Measurements from ENCODE around the gene GPRC5D.
A peak's percentile ranks its signal among the peaks of the same experiment; 100 is the strongest.

Gene GPRC5D

GRCh38 chr12:12933742-12934141 lies 18.2 kb downstream of the GPRC5D start:
- no peak for DNase-seq

DNA sequence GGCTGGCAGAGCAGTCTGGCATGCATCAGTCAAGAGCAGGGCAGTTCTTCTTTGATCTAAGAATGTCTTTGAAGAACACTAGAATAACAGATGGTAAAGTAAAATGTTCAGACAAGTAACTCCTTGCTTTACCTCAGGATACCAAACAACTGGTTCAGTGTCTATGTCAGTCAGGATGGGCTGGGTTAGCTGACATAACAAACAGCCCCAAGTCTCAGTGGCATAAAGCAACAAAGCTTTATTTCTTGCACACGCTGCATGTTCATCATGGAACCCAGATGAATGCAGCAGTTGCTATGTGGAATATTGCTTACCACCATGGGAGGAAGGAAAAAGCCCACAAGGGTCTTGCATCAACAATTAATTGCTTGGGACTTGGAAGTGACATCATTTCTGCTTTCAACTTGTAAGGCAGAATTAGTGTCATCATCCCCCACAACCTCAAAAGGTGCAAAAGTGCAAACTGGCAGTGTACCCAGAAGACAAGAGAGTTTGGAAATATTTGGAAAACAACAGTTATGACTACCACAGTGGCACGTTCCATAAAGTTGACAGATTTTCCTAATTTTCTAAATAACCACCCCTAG lies 21.2 kb downstream of the GPRC5D start:
- DNase-seq, result no peak

GRCh38 chr12:12929696-12930095 lies 22.3 kb downstream of the GPRC5D start:
- no peak for DNase-seq

- DNase-seq, result peak; percentile 91
Measured at GRCh38 chr12:12927211-12928079, 24.5 kb downstream of the GPRC5D start.

- DNase-seq, result no peak
Measured at GRCh38 chr12:12926571-12927071, 25.3 kb downstream of the GPRC5D start.

- DNase-seq, result no peak
Measured at GRCh38 chr12:12925388-12925787, 26.6 kb downstream of the GPRC5D start.

DNA sequence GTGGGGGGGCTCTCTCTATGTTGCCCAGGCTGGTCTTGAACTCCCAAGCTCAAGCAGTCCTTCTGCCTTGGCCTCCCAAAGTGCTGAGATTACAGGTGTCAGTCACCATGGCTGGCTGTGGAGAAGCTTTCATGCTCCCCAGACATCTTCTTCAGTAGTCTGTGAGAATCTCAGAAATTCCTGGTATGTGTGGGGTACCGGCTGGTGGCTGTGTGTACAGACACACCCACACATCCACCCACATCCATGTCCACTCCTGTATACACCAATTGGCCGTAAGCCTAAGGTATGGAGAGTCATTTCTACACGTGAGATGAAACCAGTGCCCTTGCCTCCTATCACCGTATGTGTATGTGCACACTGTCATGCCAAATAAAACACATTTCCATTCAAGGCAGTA lies 27.8 kb downstream of the GPRC5D start:
- DNase-seq, result no peak

- no peak for DNase-seq
Measured at GRCh38 chr12:12922978-12923377, 29.0 kb downstream of the GPRC5D start.

DNA sequence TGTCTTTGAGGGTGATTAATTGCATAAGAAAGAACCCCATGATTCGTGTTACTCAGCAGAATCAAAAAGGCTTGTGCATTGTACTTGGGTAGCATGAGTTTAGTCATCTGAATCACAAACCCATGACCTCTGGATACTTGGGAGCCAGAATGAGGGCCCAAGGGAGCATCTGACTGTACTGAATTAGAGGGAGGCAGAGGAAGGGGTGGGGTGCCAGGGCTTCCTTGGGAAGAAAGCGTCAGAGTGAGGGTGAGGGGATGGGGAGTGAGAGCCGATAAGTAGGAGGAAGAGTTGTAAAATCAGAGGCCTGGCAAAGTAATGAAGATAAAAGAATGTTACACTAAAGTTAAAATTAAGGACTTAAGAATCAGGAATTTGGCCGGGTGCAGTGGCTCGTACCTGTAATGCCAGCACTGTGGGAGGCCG lies 29.8 kb downstream of the GPRC5D start:
- DNase-seq, result no peak

- no peak for DNase-seq
Measured at GRCh38 chr12:12919666-12920435, 32.1 kb downstream of the GPRC5D start.

DNA sequence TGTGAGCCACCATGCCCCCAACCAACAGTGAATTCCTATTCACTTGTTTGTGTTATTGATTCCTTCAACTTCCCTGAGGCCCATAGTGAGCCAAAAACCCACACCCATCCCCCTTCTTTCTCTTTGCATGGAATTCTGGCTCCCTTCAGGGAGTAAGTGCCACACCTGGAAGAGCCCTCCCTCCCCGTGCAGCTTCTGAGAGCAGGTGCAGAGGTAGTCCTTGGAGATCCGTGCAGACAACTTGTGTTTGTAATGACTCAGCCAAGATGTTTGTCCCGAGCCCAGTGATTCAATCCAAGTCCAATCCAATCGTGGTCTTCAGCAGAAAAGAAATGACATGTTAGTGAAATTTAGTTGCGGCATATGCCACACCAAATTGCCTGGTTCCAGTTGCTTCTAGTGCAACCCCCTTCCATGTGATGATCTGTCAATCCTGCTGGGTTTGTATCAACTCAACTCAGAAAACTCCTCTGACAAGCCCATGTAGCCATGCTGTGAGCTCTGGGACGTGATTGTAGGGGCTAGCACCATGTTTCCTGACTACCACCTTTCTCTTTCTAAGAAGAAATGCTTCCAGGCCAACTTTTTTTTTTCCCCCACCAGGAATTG lies 33.1 kb downstream of the GPRC5D start:
- DNase-seq, result no peak

GRCh38 chr12:12917517-12917916 lies 34.5 kb downstream of the GPRC5D start:
- DNase-seq, result no peak

DNA sequence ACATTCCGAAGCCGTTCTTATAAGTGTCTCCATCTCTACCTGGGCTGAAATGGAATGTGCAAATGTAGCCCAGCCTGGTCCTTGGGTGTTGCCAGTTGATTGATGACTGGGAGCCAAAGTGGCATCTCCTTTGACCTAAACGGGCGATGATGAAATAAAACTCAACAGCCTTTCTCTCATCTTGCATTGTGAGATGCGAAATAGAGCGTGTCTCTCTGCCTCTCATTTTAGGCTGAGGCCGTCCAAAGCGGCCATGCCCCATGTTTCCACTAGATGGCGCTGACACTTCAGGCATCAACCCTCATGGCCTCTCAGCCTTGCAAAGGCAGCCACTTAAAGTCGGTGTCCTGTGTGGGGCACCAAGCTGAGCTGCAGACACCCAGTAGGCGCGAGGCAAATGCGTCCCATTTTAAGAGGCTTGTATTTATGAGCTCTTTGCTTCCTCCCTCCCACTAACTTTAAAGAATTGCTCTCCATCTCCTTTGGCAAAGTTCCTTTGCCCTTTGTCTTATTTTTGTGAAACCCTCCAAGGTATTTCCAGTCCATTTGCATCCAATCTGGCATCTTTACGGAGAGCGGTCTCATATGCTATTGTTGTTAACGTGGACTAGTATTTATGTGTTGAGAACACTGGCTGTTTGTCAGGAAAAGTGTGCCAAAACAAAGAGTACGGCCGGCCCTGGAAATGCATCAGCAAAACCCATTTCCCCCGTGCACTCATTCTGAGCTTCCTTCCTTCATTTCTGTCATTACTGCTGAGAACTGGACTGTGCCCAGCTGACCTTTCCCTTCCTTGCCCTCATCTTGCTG lies 35.6 kb downstream of the GPRC5D start:
- peak; percentile 87 for DNase-seq

DNA sequence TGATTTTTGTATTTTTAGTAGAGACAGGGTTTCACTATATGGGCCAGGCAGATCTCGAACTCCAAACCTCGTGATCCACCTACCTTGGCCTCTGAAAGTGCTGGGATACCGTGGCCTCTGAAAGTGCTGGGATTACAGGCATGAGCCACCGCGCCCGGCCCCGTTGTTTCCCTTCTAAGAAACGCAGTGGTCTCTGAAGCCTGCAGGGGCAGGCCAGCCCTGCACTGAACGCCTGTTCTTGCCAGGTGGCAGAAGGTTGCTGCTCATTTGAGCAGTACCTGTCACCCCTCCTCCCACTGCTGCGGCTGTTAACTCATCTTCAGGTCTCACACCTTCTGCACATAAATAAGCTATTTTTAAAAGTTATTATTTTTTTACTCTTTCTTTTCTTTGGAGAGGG lies 36.3 kb downstream of the GPRC5D start:
- DNase-seq, result no peak

DNA sequence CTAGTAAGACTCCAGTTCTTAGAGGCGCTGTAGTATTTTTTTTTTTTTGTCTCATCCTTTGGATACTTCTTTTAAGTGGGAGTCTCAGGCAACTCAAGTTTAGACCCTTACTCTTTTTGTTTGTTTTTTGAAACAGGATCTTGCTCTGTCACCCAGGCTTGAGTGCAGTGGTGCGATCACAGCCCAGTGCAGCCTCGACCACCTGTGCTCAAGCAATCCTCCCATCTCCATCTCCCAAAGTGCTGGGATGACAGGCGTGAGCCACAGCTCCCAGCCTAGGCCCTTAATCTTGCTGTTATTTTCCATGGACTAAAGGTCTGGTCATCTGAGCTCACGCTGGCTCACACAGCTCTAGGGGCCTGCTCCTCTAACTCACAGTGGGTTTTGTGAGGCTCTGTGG lies 39.3 kb downstream of the GPRC5D start:
- no peak for DNase-seq

DNA sequence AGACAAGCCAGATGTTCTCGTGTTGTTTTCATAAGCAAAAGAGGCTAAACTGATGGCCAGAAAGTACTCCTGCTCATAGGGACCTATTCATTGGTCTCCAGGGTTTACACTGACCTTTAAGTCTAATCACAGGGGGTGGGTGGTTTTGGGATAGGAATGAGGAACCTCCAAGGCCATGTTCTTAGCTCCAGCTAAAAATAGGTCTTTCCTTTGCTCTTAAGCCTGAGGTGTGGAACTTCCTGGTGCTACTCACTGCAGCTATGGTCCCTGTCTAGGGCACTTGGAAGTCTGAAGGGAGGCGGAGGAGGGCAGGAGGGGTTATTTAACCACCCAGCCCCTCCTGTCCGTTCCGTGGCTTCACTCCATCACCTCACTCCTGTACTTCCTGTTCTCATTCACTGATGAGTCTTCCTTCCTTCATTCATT lies 42.0 kb downstream of the GPRC5D start:
- DNase-seq, result no peak

DNA sequence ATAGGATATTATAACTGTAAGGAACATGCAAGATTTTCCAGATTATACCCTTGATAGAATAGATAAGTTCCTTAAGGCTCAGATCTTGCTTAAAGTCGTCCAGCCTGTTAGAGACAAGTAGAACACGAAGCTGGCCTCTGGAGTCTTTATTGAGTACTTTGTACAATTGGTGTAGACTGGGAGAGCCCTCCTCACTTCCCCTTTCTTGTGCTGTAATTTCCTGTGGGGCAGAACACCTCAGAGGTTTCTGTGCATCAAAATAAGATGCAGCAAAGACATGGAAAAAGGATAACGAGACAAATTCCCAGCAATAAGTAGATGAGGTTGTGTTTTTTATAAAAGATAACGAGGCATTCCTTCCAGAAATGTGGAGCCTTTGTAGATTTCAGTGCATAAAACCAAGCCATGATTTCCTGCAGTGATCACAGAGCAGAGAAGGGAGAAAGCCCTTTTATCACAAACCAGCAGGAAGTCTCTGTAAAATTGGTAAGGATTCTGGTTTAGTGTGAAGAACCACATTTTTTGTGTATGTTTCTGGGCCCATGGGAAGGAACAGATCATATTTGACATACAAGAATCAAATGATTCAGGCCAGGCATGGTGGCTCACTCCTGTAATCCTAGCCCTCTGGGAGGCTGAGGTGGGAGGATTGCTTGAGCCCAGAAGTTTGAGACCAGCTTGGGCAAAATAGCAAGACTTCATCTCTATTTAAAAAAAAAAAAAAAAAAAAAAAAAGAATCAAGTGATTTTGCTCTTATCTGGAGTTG lies 42.6 kb downstream of the GPRC5D start:
- DNase-seq, result no peak

- no peak for DNase-seq
Measured at GRCh38 chr12:12908711-12909110, 43.3 kb downstream of the GPRC5D start.

DNA sequence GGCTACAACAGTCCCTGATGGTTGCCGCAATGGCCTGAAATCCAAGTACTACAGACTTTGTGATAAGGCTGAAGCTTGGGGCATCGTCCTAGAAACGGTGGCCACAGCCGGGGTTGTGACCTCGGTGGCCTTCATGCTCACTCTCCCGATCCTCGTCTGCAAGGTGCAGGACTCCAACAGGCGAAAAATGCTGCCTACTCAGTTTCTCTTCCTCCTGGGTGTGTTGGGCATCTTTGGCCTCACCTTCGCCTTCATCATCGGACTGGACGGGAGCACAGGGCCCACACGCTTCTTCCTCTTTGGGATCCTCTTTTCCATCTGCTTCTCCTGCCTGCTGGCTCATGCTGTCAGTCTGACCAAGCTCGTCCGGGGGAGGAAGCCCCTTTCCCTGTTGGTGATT lies 43.7 kb downstream of the GPRC5D start:
- DNase-seq, result no peak

GRCh38 chr12:12907552-12907951 lies 44.4 kb downstream of the GPRC5D start:
- DNase-seq, result no peak
